Umbilical cord (tissue), 2 donors: ENCODE data around the gene CNOT3. TPM values are rescaled to one million over a fixed set of nuclear protein-coding genes. Genes with fewer than 3 reads are reported as not detected.
A peak's percentile ranks its signal among the peaks of the same experiment; 100 is the strongest.

Source experiments
- DNase-seq: peaks from one replicate; pipeline ENCODE4 v3.0.0-alpha.2; 2015; ENCODE audit warnings: low spot score
- total RNA-seq: library from RNA; depleted of rRNA; stranded (reverse); fragments of >200 nt; gene quantifications from one replicate; pipeline ENCODE4 v1.2.3, GENCODE V29; 2014; ENCODE audit warnings: low replicate concordance; ENCODE audit not compliant: insufficient read depth

CNOT3 gene
- total RNA-seq, 1 donor from 2014 or later = 2.6 TPM

DNA sequence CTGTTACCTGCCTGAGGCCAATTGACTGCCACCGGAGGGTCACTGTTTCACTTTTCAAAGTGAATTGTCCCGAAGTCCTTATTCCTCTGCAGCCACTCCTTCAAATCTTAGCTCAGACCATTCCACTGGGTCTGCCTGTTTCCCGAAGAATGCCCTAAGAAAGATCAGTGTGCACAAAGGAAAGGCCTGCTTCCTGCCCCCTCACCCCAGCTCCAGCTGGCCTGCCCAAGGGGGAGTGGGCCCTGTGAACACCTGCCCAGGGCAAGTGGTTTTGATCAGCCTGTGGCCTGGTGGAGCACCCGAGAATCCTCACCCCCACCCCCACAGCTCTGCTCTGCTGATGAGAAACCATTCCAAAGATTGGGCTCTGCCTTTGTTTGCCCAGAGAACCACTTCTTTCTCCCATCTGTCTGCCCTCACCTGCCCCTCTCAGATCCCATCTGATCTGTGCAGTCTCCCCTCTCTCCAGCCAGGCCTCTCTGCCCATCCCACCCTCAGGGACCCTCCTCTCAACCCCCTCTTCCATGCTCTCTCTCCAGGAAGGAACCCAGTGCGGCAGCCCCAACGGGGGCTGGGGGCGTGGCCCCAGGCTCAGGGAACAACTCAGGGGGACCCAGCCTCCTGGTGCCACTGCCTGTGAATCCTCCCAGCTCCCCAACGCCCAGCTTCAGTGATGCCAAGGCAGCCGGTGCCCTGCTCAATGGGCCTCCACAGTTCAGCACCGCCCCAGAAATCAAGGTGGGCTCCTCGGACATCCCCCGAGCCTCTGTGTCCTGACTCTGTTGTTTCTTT lies 11.7 kb downstream of the CNOT3 start:
- no peak for DNase-seq

- no peak for DNase-seq
These were observed 13.9 kb downstream of the CNOT3 start for GRCh38 chr19:54151362-54152035.

DNA sequence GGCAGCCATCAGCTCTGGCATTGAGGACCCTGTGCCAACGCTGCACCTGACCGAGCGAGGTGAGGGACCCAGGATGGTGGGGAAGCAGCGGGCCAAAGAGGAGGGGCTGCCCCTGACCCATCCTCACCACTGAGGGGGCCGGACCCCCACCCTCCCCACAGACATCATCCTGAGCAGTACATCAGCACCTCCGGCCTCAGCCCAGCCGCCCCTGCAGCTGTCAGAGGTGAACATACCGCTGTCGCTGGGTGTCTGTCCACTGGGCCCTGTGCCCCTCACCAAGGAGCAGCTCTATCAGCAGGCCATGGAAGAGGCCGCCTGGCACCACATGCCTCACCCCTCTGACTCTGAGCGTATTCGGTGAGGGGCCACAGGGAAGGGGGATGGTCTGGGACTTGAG lies 14.7 kb downstream of the CNOT3 start:
- DNase-seq = no peak

DNA sequence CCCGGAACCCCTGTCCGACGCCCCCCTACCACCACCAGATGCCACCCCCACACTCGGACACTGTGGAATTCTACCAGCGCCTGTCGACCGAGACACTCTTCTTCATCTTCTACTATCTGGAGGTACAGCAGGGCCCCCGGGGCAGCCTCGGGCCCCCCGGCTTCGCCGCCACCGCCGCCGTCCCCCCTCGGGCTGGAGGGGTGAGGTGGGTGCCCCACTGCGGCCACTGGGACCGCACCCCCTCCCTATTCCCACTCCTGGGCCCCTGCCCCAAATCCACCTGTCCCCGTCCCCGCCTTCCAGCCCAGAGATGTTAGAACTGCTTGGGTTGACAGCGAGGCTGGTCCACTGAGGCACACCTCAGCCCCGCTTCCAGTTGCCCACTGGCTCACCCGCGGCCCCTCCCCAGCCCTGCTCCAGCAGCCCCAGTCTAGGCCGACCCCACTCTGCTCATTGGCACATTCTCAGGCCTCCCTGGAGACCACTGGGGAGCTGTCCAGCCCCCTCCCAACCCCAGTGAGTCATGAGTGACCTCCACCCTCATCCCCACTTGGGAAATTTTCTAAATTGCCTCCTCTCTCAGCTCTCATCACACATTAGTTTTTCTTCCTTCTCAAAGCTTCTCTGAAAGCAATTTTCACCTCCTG lies 15.4 kb downstream of the CNOT3 start:
- no peak for DNase-seq

- DNase-seq = no peak
These were observed 16.3 kb downstream of the CNOT3 start for GRCh38 chr19:54153731-54154326.

DNA sequence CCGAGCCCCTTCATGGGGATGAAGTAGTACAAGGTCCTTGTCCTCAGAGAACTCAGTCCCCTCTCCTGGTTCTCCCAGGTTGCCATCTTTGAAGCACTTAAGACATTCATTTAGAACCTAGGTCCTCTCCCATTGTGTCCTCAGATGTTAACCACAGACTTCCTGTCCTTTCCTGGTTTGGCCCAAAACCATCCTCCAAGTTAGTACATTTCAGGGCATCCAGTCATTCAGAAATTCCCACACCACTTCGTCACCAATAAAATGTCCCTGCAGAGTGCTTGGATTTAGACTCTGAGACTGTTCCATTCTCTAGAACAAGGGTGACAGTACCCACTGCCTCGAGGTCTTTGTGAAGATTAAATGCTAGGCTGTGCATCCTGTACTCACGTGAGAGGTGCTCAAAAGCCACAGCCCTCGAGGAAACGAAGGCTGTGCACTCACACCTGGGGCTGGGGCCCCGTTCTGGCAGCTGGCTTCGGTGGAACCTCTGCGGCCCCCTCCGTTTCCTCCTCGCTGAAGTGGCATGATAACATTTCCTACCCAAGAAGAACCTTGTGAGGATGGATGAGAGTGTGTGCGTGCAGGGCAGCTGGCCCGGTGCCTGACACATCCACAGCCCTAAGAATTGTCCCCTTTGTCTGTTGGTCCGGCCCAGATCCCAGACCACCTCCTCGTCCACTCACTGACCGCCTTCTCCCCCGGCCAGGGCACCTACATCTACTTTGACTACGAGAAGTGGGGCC lies 17.2 kb downstream of the CNOT3 start:
- DNase-seq = no peak

DNA sequence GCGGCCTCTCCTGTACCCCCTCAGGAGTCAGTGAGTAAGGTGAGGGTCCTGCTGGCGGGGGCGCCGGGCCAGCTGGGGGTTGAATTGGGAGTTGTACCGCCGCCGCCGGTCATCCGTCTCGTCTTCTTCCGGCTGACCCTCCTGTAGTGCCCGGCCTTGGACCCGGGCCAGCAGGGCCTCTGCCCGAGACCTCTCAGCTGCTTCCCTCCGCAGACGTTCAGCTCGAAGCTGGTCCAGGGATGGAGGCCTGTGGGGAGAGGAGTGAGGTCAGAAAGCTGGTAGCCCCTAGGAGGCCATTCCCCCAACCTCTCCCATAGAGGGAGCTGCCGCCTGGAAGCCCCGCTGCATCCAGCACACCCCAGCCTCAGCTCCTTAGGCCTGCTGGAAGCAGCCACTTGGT lies 18.1 kb downstream of the CNOT3 start:
- no peak for DNase-seq

- DNase-seq = no peak
These were observed 18.9 kb downstream of the CNOT3 start for GRCh38 chr19:54156490-54156889.

DNA sequence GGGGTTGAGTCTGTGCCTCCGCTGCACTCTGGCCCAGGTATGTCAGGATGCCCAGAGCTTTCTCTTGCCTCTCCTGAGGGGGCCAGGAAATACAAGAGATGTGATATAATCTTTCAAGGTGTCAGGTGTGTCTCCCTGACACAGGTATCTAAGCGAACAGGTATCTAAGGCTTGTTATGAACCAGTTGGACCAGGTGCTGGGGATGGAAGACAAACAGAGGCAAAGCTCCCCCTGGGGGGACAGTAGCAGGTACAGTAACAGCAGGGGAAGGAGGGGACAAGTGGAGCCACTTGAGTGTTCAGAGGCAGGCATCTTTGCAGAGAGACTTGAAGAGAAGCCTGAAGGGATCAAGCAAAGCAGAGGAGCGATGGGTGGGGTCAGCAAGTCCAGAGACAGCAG lies 19.4 kb downstream of the CNOT3 start:
- DNase-seq = peak; percentile 79

DNA sequence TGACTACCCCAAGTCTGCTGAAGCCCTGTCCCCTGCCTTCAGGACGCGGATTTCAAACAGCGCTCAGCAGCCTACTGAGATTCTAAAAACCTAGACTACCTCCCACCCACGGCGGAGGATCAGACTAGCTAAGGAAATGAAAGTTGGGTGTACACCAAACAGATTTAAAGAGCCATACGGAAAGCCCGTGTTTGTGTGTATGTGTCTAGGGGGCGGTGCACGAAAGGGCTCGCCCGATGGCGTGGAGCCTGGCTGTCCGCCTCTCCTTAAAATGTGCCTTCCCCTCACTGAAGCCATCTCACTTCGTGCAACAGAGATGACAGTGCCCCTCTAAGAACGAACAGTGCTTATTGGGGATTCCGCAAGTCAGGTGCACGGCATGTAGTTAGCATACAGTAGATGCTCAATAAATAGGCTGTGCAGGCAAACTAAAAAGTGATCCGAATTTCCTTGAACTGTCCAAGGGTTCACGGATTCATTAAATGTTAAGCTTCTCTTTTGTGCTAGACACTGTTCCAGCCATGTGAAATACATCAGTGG lies 21.3 kb downstream of the CNOT3 start:
- DNase-seq = peak; percentile 18

- DNase-seq = peak; percentile 100
These were observed 22.0 kb downstream of the CNOT3 start, which contains the start of gene LENG1 for GRCh38 chr19:54159352-54160181. TSS of gene LENG1 (minus strand) at chr19:54159721. CDS start at chr19:54159695, 26 bp downstream.

DNA sequence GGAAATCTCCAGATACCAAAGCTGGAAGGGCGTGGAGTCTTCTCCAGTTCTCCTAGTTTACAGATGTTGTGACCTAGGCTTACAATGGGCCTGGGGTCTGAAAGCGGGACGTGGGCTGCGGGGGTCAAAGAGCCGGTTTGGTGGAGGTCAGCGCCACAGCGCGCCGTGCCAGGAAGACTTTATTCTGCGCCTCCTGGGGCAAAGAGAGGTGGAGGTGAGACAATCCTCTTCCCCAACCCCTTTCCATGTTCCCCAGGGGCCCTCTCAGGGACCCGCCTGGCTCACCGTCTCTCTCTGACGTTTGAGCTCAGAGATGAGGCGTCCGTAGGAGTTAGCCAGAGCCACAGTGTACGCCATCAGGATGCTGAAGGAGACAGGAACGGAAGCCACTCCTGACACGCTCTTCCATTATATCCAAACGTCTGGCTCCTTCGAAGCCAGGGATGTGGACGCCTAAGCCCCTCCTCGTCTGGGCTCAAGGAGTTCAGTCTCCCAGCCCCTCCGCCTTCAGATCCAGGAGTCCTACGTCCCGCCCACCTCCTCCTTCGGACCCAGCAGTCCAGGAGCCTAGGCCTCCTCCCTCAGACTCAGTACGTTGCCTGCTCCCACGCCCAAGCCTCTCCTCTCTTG lies 22.7 kb downstream of the CNOT3 start:
- peak; percentile 51 for DNase-seq

GRCh38 chr19:54160854-54161253 lies 23.3 kb downstream of the CNOT3 start:
- no peak for DNase-seq

GRCh38 chr19:54162241-54162805 lies 24.8 kb downstream of the CNOT3 start:
- DNase-seq = peak; percentile 58

DNA sequence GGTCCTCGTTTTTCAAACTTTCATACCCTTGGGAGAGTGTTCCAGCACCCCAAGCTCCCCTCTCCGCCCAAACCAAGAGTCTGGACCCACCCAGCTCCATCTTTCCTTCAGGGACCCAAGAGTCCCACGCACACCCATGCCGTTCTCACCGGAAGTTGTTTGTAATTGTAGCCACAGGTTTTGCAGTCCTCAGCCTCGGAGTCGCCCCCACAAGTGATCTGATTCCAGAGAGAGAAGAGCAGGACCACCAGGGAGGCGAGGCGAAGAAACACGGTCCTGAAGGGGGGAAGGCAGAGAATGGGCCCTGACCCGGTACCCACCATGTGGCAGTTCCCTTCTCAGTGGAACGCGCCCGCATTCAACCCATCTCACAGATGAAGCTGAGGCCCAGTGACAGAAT lies 25.3 kb downstream of the CNOT3 start:
- no peak for DNase-seq

- DNase-seq = no peak
These were observed 27.0 kb downstream of the CNOT3 start for GRCh38 chr19:54164369-54165068.

- no peak for DNase-seq
These were observed 27.7 kb downstream of the CNOT3 start for GRCh38 chr19:54165222-54165621.

GRCh38 chr19:54168174-54168917 lies 30.8 kb downstream of the CNOT3 start:
- DNase-seq = peak; percentile 87
